ENCODE measurements around the gene SYT15.
"Not testable (repeated sequence)": the region's sequence is repeated elsewhere in the genome, so short reads cannot be mapped to it uniquely, and the experiment has no call there.

The SYT15 gene

DNA sequence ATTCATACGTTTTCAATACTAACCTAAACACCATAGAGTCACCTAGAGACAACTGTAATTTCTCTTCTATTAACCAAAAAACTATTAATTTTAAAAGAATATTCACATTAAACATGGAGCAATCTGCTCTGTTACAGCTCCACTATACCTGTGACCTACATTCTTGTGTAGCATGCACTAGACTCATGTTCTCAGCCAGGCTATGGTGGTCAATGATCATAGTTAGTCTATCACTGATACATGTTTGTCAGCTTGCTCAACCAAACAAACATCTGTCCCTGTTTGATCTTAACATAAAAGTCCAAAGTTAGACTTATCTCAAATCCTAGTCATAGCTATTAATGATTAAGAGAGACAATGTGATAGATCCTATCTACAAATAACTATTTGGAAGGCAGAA, 50.9 kb downstream of the SYT15 start:
- CTCF ChIA-PET; H3K27ac ChIP-seq; POLR2A ChIA-PET (ENCODE audit: low non-redundant PET); DNase-seq (ENCODE audit: low spot score): not testable (repeated sequence)

DNA sequence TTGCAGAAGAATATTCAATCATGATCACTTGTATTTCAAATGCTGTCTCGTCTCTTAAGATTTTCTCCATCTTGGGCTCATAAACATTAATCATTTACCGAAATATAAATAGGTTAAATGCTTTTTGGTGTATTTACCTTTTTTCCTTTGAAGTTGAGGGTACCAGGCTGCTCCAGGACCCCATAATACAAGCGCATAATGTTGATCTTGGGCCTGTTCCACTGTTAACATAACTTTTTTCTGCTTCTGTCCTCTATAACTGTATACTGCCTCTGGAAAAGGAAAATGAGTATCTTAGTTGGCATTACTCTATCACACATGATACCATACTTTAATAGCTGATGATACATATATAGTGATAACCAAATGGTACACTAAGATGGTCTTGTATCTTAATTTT, 51.9 kb downstream of the SYT15 start:
- CTCF ChIA-PET; H3K27ac ChIP-seq; POLR2A ChIA-PET (ENCODE audit: low non-redundant PET); DNase-seq (ENCODE audit: low spot score): not testable (repeated sequence)

DNA sequence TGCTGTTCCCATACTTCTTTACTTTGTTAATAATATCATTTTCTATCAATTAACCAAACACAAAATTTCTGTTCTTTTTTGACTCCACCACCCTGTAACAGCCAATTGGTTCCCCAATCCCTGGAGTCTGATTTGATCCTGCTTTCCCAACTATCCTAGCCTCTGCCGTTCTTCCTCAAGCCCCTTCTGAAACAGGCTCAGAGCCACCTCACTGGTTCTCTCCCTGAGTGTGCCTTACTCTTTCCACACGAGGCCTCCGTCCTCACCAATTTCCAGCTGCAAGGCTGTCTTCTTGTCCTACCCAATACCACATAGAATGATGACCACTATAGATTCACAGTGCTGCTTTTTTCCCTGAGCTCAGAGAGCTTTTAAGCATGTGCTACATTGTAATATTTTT, 52.8 kb downstream of the SYT15 start:
- DNase-seq (ENCODE audit: low spot score); POLR2A ChIA-PET (ENCODE audit: low non-redundant PET); CTCF ChIA-PET; H3K27ac ChIP-seq: not testable (repeated sequence)

DNA sequence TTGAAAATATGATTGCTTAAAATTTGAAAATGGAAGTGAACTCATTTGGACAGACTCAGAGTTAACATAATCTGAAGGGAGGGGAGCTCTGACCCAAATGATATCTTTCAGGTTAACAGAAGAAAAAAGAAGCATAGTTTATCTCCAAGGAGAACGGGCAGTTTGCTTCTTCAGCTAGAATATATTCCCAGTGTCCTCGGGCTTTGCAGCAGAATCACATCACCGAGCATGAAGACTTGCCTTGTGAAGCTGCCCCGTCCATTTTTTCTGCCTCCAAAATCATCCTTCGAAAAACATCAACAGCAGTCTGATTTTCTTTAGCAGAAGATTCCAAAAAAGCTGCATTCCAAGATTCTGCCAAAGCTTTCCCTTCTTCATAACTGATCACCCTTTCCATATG, 55.8 kb downstream of the SYT15 start:
- POLR2A ChIA-PET (ENCODE audit: low non-redundant PET); H3K27ac ChIP-seq; DNase-seq (ENCODE audit: low spot score); CTCF ChIA-PET: not testable (repeated sequence)

DNA sequence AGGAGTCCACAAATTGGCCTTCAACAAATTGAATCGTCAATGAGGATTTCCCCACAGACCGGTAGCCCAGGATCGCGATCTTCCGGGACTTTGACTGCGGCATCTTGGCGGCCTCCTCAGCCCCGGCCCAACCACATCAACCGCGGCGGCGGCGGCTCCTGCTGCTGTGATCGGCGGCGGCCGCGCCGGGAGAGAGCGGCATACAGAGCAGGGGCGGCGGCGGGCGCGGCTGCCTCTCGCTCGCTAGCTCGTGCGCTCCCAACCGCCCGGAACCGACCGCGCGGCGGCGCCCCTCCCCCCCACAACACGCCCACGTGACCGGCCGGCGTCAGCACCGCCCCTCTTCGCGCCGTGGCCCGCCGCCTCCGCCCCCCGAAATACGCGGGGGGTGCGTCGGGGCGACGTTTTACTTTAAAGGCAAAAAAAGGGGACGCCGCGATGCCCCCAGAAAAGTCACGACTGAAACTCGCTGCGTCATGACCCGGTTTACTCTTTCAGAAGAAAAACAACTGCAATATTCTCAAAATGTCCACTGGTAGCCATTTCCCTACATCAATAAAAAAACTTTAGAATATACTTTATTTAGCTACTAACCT, 56.5 kb downstream of the SYT15 start:
- H3K27ac ChIP-seq; DNase-seq (ENCODE audit: low spot score); POLR2A ChIA-PET (ENCODE audit: low non-redundant PET): not testable (repeated sequence)
- CTCF ChIA-PET = interaction anchor here (0.6 kb wide), 1 partner anchor 520 kb away, joined by 5 read pairs; no protein-coding TSS in a partner anchor

DNA sequence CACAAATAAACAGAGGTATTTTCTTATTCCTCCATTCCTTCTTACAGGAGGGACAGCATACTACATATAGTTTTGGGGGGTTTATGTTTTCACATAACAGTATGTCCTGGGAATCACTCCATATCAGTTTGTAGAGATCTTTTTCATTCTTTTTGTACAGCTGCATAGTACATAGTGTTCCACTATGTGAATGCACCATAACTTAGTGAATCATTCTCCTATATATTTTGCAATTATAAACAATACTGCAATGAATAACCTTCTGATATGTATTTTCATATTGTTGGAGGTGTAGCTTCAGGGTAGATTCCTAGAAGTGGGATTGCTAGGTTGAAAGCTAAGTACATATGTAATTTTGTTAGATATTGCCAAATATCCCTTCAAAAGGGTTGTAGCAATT, 61.1 kb downstream of the SYT15 start:
- POLR2A ChIA-PET (ENCODE audit: low non-redundant PET); H3K27ac ChIP-seq; CTCF ChIA-PET; DNase-seq (ENCODE audit: low spot score): not testable (repeated sequence)
